ENCODE data around the gene LRP3.

Gene LRP3

DNA sequence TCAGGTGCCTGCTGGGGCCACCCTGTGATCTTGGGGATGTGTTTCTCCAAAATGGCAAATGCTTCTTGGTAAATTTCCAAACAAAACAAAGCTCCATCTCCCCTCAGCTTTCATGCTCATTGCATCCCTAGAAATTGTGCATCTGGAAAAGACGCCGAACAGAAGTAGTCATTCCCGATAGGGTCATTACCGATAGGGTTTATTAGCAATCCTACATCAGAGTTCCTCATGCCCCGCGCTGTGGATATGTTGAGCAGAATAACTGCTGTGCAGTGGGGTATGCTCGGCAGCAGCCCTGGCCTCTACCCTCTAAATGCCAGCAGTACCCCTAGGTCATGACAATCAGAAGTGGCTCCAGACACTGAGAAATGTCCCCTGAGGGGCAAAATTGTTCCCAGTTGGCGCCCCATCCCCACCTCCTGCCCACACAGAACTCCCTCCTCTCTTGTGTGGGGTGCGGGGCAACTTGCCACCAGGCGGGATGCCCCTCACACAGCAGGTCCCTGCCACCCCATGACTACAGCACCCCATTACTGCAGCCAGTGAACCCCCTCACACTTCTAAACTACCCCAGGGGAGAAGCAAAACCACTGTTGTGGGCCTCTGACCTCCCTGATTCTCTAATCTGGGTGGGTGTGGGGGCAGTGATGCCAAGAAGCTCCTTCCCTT lies 44.5 kb downstream of the LRP3 start:
- DNase-seq (ENCODE audit: low read depth): no peak

DNA sequence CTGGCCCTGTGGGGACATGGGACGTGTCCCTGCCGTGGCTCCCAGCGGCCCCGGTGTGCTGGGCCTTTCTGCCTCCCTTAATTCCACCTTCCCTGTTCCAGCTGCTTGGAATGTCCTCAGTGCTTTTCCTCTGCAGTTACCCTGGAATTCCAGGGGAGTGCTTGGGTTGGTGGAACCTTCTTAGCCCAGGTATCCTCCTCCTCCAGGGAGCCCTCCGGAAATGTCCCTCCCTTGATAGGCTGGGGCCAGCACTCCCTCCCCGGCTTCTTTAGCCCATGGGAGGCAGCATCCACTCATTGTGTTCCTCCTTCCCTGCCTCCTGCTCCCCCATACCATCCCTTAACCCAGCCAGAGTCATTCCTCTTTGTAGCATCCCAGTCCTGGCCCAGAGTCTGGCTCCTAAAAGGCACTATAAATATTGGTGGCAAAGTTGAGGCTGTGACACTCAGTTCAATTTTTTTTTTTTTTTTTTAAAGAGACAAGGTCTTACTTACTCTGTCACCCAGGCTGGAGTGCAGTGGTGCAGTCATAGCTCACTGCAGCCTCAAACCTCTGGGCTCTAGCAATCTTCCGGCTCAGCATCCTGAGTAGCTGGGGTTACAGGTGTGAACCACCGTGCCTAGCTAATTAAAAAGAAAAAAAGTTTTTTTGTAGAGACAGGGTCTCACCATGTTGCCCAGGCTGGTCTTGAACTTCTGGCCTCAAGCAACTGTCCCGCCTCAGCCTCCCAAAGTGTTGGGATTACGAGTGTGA lies 45.3 kb downstream of the LRP3 start:
- no peak for DNase-seq (ENCODE audit: low read depth)

DNA sequence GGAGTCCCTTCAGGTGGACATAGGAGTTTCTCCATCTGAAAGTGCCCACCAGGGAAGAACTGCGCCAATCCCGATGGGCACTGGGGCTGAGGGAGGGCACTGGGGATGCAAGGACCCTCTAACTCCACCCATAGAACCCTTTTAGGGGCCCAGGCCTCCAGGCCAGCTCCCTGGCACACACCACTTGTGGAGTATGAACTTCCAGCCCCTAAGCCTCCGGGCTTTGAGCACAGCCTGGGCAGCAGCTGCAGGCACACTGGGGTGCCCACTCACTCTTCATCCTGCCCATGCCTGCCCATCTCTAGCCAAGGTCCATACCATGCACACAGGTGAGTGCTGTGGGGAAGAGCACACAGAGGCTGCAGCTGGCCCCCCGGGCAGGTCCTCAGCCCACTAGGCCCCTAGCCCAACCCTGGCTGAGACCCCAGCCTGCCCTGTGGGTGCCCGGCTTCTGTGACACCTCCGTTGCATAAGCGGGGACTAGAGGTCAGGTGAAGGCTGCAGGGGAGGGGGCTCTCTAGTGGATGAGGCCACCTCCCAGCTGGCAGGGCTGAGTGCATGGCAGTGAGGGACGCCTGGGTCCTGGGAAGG lies 46.1 kb downstream of the LRP3 start:
- DNase-seq (ENCODE audit: low read depth): no peak

DNA sequence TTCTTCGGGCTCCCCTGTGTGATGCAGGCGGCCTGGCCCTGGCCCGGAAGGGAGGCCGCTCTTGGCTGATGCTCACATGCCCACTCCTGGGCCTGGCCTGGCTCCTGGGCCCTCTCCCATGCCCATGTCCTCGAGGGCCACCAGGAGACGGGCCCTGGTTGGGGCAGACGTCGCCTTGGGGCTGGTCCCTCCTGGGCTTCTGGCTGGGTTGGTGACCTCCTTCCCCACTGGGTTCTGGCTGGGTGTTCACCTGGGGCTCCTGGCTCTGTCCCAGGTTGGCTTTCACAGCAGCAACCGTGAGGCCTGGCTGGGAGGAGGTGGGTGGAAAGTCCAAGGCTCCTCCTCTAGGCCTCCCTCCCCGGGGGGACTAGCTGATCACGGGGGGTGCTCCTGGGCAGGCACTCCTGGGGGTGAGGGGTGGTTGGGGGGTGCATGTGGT lies 47.0 kb downstream of the LRP3 start:
- no peak for DNase-seq (ENCODE audit: low read depth)

DNA sequence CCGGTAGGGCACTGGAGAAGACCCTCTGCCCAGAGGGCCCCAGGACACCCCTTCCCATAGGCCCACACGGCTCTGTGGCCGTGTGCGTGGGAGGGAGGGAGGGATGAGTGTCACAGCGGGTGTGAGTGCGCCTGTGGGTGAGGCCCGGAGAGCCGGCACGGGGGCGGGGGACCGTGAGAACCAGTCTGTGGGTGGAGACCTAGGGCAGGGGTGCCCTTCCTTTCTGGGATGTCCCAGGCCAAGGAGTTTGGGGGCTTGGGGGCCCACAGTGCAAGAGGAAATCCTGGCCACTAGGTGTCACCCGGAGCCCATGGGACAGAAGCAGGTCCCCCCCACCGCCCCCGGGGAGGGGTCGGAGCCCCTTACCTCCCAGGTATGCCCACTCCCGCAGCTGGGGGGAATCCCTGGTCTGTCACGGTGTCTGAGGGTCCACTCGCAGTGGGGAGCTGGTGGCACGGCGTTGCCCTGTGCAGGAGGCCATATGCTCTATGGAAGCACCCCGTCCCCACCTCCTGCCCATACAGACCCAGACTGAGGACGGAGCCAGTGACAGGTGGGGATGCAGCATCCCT lies 47.5 kb downstream of the LRP3 start:
- peak; percentile 41 for DNase-seq (ENCODE audit: low read depth)

DNA sequence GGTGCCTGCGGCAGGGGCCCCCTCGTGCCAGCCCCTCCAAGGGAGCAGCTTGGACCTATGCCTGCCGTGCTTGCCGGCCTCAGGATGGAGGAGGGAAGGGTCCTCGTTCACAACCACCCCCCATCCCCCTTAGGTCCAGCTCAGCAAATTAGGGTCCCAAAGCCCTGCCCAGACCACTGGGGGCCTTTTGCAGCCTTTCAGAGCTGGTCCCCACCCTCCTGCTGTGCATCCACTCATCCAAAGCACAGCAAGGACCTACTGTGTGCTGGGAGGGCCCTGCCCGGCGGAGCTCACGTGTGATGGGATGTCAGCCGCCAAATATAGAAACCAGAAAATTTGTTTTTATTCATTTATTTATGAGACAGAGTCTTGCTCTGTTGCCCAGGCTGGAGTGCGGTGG lies 48.0 kb downstream of the LRP3 start:
- DNase-seq (ENCODE audit: low read depth): no peak

DNA sequence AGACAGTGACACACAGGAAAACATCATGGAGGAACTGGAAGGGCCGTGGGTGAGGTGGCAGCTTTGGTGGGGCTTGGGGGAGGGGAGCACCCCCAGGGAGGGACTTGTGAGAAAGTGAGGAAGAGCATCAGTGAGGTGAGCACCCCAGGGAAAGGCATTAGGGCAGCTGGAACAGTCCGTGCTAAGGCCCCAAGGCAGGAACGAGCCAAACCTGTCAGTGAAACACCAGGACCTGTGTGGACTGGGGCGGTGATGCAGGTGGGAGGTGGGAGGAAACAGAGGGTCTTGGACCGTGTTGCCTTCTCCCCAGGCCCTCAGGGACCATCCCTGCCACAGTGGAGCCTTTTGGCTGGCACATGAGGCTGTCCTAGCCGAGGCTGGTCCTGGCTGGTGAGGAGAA lies 48.8 kb downstream of the LRP3 start:
- DNase-seq (ENCODE audit: low read depth): no peak

DNA sequence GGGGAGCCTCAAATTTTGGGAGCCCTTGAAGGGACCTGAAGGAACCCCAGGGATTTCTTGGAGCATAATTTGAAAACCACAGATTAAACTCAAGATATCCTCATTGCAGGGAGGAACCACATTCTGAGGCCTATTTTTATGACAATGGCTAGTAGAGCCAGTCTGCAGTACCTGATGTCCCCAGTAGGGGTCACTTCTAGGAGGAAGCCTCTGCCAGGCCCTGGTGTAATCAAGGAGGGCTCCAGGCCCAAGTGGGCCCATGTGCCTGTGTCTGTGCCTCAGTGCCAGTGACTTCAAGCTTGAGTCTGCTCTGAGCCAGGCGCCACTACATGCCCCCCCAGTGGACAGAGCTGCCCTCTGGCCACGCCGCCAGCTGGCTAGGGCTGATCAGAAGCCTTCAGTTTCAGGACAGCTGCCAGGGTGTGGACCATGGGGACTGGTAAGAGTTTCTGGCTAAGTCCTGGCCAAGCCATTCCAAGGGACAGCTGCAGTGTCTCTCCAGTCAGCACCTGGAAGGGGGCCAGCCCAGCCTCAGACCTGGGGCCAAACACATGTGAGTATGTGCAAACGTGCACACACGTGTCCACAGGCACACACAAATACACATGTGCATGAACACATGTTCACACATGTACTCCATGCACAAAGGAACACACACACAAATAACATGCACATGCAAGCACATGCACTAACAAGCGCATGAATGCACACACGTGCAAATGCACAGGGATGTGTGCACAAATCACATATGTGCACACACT lies 52.0 kb downstream of the LRP3 start:
- no peak for DNase-seq (ENCODE audit: low read depth)

DNA sequence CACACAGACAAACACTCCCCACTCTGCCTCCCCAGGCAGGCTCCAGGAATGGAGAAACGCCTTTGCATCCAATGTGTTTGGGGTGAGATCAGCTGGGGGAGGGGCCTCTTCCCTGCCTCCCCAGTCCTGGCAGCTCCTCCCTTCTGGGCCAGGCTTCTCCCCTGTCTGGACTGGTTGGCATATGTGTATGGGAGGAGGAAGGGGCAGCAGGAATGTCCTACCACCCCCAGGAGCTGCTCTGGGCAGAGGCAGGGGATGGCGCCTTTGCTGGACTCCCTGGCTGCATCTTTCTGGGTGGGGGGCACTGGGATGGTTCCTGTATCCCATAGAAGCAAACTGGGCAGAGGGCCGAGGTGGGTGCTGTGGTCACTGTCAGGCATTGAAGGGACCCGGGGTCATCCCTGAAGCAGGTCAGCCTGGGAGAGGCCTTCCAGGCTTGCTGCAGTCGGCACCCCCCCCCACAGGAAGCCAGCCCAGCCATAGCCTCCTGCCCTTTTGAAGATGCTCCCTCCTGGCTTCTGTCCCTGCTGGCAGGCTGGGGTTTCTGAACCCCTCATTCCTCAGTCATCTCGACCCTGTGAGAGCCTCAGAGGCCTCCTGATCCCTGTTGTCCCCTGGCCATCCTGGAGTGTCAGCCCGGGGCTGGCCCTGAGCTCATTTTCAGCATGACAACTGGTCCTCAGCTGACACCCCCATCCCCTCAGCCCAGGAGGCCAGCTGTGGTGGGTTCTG lies 52.7 kb downstream of the LRP3 start:
- no peak for DNase-seq (ENCODE audit: low read depth)

DNA sequence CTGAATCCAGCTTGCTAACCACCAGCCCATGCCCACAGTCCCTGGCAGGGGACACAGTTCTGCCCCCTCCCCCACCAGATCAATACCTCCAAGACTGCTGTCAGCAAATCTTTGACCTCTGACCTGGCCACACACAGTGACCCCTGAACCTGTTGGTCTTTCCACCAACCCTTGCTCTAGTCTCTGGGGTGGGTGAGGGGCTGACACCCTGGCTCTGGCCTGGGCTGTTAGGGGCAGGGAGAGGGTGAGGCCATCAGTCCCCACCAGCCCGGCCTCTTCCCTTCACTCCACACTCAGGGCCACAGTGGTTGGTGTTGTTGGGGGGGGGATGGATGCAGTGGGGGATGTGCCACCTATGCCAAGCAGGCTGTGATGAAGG lies 53.3 kb downstream of the LRP3 start:
- no peak for DNase-seq (ENCODE audit: low read depth)

DNA sequence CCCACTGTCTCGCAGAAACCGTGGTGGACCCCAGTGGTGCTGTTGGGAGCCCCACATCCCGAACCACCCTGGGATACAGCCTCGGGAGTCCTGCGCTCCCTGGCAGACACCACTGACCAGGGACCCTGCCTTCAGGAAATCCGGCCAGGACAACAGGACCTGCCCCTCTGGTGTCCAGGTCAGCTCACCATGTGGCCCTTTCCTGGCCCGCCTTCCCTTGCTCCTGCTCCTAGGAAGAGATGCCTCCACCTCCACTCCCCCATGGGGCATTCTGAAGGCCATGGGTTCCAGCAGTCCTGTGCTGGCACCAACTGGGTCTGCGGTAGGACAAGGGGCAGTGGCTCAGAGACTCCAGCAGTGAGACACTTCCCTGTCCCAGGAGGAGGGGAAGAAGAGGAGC lies 54.0 kb downstream of the LRP3 start:
- no peak for DNase-seq (ENCODE audit: low read depth)

DNA sequence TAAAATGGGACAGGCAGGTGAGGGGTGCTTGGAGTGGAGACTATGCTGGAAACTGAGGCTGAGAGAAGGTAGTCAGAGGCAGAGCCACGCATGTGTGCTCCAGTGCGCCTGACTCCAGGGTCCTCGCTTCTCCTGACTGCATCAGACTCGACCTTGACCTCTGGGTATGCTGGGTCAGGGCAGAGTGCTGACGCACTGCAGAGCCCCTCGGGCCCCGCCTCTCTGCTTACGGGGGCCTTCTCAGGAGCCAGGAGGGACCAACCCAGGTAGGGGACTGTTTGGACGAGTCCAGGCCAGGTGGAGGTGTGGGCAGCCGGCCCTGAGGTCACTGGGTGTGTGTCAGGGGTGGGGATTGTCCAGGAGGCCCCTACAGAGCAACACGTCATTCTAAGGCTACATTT lies 54.4 kb downstream of the LRP3 start:
- DNase-seq (ENCODE audit: low read depth): no peak

DNA sequence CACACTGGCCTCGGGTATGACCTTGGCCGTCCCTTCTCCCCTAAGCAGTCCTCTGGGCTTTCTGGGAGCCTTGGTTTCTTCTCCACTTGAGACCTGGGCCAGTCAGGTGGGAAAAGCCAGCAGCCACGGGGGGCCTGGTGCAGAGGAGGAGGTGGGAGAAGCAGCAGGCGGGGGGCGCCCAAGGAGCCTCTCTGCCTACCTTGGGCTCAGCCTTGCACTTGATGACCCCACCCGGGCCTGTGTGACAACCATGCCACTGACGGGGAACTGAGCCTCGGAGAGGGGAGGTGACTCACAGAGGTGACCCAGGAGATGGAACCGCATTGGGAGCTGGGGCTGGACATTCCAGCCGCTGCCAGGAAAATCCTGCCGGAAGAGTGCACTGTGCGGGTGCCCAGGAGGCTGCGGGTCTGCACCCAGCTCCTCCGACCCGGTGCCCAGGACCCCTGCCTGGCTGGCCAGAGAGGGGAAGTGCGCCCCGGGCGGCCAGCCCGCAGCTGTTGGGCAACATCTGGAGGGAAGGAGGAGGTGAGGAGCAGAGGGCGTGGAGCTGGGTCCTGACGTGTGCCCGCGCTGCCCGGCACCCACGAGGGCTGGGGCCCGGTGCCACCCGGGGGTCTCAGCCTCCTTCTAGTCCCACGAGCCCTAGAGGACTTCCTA lies 55.0 kb downstream of the LRP3 start:
- DNase-seq (ENCODE audit: low read depth): no peak

DNA sequence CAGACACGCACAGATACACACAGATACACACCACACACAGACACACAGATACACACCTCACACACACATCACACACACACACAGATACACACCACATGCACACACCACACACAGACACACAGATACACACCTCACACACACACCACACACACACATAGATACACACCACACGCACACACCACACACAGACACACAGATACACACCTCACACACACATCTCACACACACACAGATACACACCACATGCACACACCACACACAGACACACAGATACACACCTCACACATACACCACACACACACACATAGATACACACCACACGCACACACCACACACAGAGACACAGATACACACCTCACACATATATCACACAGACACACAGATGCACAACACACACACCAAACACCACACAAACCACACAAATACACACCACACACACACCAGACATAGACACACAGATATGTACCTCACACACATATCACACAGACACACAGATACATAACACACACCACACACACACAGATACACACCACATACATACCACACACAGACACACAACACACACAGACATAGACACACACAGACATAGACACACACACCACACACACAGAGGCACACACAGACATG lies 55.7 kb downstream of the LRP3 start:
- DNase-seq (ENCODE audit: low read depth): no peak

DNA sequence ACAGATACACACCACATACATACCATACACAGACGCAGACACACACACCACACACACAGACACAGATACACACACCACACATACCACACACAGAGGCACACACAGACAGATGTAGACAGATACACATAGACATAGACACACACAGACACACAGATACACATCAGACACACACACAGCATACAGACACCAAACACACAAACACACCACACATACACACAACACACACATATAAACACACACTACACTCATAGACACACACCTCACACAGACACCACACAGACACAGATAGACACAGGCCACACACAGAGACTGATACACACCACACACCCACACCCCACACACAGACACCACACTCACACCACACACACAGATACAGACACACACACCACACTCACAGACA lies 56.4 kb downstream of the LRP3 start:
- no peak for DNase-seq (ENCODE audit: low read depth)

DNA sequence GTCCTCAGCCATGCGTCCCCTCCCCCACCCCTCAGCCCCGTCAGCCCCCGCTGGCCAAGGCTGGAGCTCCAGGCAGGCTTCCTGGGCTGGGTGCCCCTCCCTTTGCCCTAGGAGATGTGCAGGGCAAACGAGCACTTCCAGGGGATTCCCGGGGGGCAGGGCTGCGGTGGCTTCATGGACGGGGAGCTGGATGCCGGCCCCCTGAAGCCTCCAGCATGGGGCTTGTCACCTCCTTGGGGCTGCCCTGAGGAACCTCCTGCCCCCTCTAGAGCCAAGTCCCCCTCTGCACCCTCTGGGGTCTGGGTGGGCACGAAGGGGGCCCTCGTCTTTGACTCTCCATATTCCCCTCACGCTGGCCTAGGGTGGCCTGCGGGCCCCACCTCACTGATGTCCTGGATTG lies 56.9 kb downstream of the LRP3 start:
- no peak for DNase-seq (ENCODE audit: low read depth)

DNA sequence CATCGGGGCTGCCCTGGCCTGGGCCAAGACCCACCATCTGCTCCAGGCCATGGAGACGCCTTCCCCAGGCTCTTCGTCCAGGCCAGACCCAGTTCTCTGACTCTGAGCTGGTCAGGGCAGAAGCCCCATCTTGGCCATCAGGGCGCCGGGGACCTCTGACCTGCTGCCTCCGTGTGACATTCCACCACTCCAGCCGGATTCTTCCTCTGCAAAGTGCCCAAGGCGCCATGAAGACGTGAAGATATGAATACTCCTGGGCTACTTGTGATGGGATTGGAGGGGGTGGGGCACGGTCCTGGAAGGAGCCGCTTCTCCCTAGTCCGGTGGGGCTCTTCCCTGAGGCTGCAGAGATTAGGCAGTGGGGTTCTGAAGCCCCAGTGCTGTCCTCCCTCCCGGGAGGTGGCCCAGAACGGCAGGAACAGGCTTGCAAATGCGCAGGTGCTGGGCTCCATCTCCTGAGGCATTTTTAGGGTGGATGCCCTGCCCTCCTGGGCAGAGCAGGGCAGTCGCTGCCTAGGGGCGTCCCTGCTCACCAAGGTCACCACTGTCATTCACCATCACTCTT lies 57.5 kb downstream of the LRP3 start:
- no peak for DNase-seq (ENCODE audit: low read depth)

DNA sequence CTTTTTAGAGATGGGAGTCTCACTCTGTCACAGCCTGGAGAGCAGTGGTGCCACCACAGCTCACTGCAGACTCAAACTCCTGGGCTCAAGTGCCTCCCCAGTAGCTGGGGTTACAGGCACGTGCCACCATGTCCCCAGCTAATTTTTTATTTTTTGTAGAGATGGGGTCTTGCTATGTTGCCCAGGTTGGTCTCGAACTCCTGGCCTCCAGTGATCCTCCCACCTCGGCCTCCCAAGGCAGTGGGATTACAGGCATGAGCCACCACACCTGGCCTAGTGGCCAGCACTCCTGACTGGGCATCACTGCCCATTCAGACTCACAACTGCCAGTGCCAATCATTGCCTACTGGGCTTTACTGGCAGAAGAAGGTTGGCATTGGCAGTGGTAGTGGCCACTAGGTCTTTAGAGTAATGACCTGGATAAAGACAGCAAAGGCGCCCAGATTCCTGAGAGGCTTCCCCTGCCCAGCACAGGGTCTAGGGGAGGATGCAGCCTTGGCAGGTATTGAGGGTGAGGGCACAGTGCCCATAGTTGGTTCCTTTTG lies 58.4 kb downstream of the LRP3 start:
- no peak for DNase-seq (ENCODE audit: low read depth)

DNA sequence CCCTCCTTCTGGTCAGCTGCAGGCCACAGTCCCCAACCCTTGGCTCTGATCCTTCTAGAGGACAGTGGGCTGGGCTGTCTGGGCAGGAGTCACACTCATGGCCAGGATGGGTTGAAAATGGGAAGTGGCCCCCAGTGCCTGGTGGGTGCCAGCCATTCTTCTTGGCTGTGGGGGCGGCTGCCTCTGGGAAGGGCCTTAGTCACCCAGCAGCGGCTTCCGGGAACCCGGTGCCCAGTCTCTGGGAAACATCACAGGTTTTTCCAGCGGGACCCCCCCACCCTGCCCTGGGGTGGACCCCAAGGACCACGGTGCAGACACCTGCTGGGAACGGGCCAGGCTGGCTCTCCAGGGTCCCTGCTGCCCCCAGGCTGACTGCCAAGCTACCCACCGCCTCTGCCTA lies 58.8 kb downstream of the LRP3 start:
- DNase-seq (ENCODE audit: low read depth): no peak

DNA sequence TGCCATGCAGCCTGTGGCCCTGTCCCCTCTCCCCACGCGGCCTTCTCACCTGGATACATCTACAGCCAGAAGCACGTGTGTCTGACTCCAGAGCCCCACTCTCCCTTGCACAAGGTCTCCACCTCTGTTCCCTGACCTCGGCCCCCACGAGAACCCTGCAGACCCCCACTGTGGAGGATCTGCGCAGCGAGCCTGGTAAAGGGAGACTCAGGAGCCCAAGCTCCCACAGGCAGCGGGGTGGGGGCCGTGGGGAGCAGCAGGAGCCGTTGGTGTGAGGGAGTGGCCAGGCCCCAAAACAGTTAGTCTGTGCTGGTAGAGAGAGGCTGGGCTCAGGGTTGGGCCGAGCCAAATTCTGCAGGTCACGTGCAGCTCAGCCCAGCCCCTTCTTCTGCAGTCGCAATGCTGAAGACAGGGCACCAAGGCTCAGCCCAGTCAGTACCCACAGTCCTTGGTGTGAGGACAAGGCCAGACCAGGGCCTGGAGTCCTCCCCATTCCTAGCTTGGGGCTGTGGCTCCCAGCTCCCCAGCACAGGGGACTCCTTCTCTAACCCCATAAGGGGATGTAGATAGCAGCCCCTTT lies 60.2 kb downstream of the LRP3 start:
- DNase-seq (ENCODE audit: low read depth): no peak

Data from stimulated activated CD8-positive, alpha-beta memory T cell treated with anti-CD3 and anti-CD28 coated beads, Interleukin-12 subunit alpha, Interleukin-12 subunit beta, amount 100 ng/mL, for 4 hours (primary cell).